Measurements from ENCODE around the gene LATS2.

The LATS2 gene

GRCh38 chr13:21055016-21055415 is 6.4 kb downstream of the LATS2 start:
- H3K4me1 ChIP-seq (ENCODE audit: low read length): no peaks in the 10 kb centered on the region
- no peaks in the 10 kb centered on the region for H4K20me1 ChIP-seq (ENCODE audit: insufficient read depth, low read length)
- H3K79me2 ChIP-seq (ENCODE audit: low read length): no peaks in the 10 kb centered on the region
- H3K4me2 ChIP-seq (ENCODE audit: low read length): no peak overlapping the region
- no peaks in the 10 kb centered on the region for H3K27me3 ChIP-seq (ENCODE audit: low read depth, low read length)
- no peak overlapping the region for H3K9ac ChIP-seq (ENCODE audit: low read length)
- H2AFZ ChIP-seq (ENCODE audit: low read depth, low read length): no peak overlapping the region
- H3K4me3 ChIP-seq (ENCODE audit: low read length): no peak overlapping the region
- no peaks in the 10 kb centered on the region for H3K9me3 ChIP-seq (ENCODE audit: insufficient read depth, low read length)
- TF ChIP-seq EZH2phosphoT487 (IDR thresholded peaks at IDR 0.05; ENCODE audit: low read depth) (no peak), CTCF (IDR thresholded peaks at IDR 0.05; ENCODE audit: low read depth, low read length) (no peak)
- no peak overlapping the region for H3K27ac ChIP-seq (ENCODE audit: low read length)
- no peaks in the 10 kb centered on the region for H3K36me3 ChIP-seq (replicated peaks; ENCODE audit: low read depth, low read length)

DNA sequence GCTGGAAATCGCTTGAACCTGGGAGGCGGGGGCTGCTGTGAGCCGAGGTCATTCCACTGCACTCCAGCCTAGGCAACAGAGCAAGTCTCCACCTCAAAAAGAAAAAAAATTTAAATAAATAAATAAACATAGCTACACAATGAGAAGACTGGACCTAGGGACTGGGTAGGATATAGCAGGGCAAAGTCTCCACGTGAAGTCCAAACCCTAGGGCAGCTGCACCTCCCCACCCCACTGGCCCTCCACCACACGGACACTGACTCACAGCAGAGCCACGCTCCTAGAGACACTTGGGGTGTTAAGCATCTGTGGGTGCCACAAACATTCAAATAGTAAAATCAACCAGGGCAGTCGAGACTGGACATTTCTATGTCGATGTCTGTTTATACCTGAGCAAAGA is 7.1 kb downstream of the LATS2 start:
- H3K4me2 ChIP-seq (ENCODE audit: low read length): no peak overlapping the region
- H3K9me3 ChIP-seq (ENCODE audit: insufficient read depth, low read length): no peaks in the 10 kb centered on the region
- no peak for TF ChIP-seq CTCF (IDR thresholded peaks at IDR 0.05; ENCODE audit: low read depth, low read length)
- TF ChIP-seq EZH2phosphoT487 (IDR thresholded peaks at IDR 0.05; ENCODE audit: low read depth): no peak
- H3K36me3 ChIP-seq (replicated peaks; ENCODE audit: low read depth, low read length): no peaks in the 10 kb centered on the region
- no peak overlapping the region for H3K27ac ChIP-seq (ENCODE audit: low read length)
- no peaks in the 10 kb centered on the region for H3K4me1 ChIP-seq (ENCODE audit: low read length)
- H3K9ac ChIP-seq (ENCODE audit: low read length): no peak overlapping the region
- no peak overlapping the region for H2AFZ ChIP-seq (ENCODE audit: low read depth, low read length)
- no peaks in the 10 kb centered on the region for H3K79me2 ChIP-seq (ENCODE audit: low read length)
- H3K4me3 ChIP-seq (ENCODE audit: low read length): no peak overlapping the region
- no peaks in the 10 kb centered on the region for H4K20me1 ChIP-seq (ENCODE audit: insufficient read depth, low read length)
- H3K27me3 ChIP-seq (ENCODE audit: low read depth, low read length): no peaks in the 10 kb centered on the region

GRCh38 chr13:21053231-21053630 is 8.2 kb downstream of the LATS2 start:
- Histone ChIP-seq H3K4me2 (ENCODE audit: low read length) (no peak overlapping the region), H3K79me2 (ENCODE audit: low read length) (no peaks in the 10 kb centered on the region), H3K4me1 (ENCODE audit: low read length) (no peaks in the 10 kb centered on the region), H3K27me3 (ENCODE audit: low read depth, low read length) (no peaks in the 10 kb centered on the region), H3K27ac (ENCODE audit: low read length) (no peak overlapping the region), H3K9me3 (ENCODE audit: insufficient read depth, low read length) (no peaks in the 10 kb centered on the region), H3K9ac (ENCODE audit: low read length) (no peak overlapping the region), H3K4me3 (ENCODE audit: low read length) (no peak overlapping the region), H4K20me1 (ENCODE audit: insufficient read depth, low read length) (no peaks in the 10 kb centered on the region), H2AFZ (ENCODE audit: low read depth, low read length) (no peak overlapping the region), H3K36me3 (replicated peaks; ENCODE audit: low read depth, low read length) (no peaks in the 10 kb centered on the region)
- no peak for TF ChIP-seq CTCF (IDR thresholded peaks at IDR 0.05; ENCODE audit: low read depth, low read length)
- no peak for TF ChIP-seq EZH2phosphoT487 (IDR thresholded peaks at IDR 0.05; ENCODE audit: low read depth)

DNA sequence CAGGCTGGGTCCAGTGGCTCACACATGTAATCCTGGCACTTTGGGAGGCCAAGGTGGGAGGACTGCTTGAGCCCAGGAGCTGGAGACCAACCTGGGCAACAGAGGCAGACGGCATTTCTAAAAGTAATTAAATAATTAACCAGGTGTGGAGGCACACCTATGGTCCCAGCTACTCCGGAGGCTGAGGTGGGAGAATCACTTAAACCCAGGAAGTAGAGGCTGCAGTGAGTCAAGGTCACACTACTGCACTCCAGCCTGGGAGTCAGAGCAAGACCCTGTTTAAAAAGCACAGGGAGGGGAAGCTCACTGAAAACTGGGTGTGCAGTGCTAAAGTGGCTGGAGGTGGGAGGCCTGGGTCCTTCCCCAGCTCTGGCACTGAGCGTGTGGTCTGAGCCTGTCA is 9.7 kb downstream of the LATS2 start:
- Histone ChIP-seq H3K79me2 (ENCODE audit: low read length) (no peaks in the 10 kb centered on the region), H4K20me1 (ENCODE audit: insufficient read depth, low read length) (no peaks in the 10 kb centered on the region), H3K4me3 (ENCODE audit: low read length) (no peak overlapping the region), H3K4me2 (ENCODE audit: low read length) (no peak overlapping the region), H3K27ac (ENCODE audit: low read length) (no peak overlapping the region), H3K9me3 (ENCODE audit: insufficient read depth, low read length) (no peaks in the 10 kb centered on the region), H3K4me1 (ENCODE audit: low read length) (no peaks in the 10 kb centered on the region), H3K27me3 (ENCODE audit: low read depth, low read length) (no peaks in the 10 kb centered on the region), H3K36me3 (replicated peaks; ENCODE audit: low read depth, low read length) (no peaks in the 10 kb centered on the region), H3K9ac (ENCODE audit: low read length) (no peak overlapping the region), H2AFZ (ENCODE audit: low read depth, low read length) (no peak overlapping the region)
- TF ChIP-seq CTCF (IDR thresholded peaks at IDR 0.05; ENCODE audit: low read depth, low read length) (no peak), EZH2phosphoT487 (IDR thresholded peaks at IDR 0.05; ENCODE audit: low read depth) (no peak)
